Muscle layer of colon (tissue), 2 donors: ENCODE data around the gene MAP6.

ENCODE experiments used
- H3K27ac ChIP-seq: one replicate; pipeline ENCODE4 v1.7.0; 2013; ENCODE audit warnings: low read depth, mild to moderate bottlenecking, low read length, moderate library complexity
- H3K27me3 ChIP-seq, 2 donors: one replicate each; pipeline ENCODE4 v1.7.0; 2013; ENCODE audit warnings: low read length in 2 of 2, mild to moderate bottlenecking in 2 of 2; ENCODE audit not compliant: insufficient read depth in 2 of 2, control insufficient read depth in 1 of 2
- H3K36me3 ChIP-seq: one replicate; pipeline ENCODE4 v1.7.0; 2013; ENCODE audit warnings: mild to moderate bottlenecking, low read length; ENCODE audit not compliant: insufficient read depth
- H3K4me1 ChIP-seq: one replicate; pipeline ENCODE4 v1.7.0; 2013; ENCODE audit warnings: mild to moderate bottlenecking, low read length; ENCODE audit not compliant: insufficient read depth
- H3K4me3 ChIP-seq, 2 donors: one replicate each; pipeline ENCODE4 v1.7.0; 2013; ENCODE audit warnings: low read length in 2 of 2, low read depth in 1 of 2, mild to moderate bottlenecking in 1 of 2, moderate library complexity in 1 of 2
- H3K9ac ChIP-seq: one replicate; pipeline ENCODE4 v1.7.0; 2013; ENCODE audit warnings: low read length
- H3K9me3 ChIP-seq: one replicate; pipeline ENCODE4 v1.7.0; 2013; ENCODE audit warnings: mild to moderate bottlenecking, low read length
- donor health status: abdominal sarcoma.
- donor health status: Adenocarcinoma of cecum.

Gene MAP6

DNA sequence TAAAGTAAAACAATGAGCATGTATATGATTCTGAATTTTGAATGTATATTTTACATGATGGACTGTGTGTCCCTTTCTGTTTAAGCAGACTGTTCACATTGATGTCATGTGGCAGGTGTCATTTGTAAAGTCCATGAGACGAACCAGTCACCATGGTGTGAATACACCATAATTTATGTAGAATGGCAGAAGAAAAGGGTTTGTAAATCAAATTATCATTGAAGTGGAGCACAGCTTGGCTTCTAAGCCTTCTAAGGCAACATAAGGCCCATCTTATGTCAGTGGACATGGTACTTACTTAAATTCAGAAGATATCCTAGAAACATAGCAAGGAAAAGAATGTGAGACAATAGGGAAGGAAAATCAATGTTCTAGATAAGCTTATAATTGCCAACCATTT, 4.4 kb downstream of the MAP6 start:
- H3K4me1 ChIP-seq: no peaks in the 10 kb centered on the region
- peaks cover 0 to 7% of the 10 kb centered on the region in 2 donors for H3K27me3 ChIP-seq
- no peaks in the 10 kb centered on the region for H3K9me3 ChIP-seq
- H3K9ac ChIP-seq: no peak overlapping the region
- H3K27ac ChIP-seq: no peak overlapping the region
- no peak overlapping the region for H3K4me3 ChIP-seq
- H3K36me3 ChIP-seq: no peaks in the 10 kb centered on the region

DNA sequence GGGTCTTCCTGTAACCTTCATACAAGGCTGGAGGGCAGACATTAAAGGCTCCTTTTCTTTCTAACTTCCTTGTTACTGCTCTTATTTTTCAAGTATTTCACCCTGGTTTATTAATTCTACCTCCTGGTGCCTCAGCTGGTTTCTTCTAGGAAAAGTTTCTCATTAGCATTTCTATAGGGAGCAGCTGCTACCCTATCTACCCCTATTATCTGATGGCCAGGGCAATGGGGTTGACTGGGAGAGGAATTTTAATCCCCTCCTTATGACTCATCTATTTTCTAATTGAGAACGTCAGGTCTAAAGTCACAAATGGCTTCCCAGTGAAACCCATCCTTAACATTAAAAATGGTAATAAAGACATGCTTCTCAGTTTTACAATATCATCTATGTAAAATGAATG, 5.0 kb downstream of the MAP6 start:
- no peaks in the 10 kb centered on the region for H3K36me3 ChIP-seq
- H3K27me3 ChIP-seq: peaks cover 0 to 5% of the 10 kb centered on the region in 2 donors
- no peak overlapping the region for H3K4me3 ChIP-seq
- H3K4me1 ChIP-seq: no peaks in the 10 kb centered on the region
- H3K27ac ChIP-seq: no peak overlapping the region
- no peak overlapping the region for H3K9ac ChIP-seq
- H3K9me3 ChIP-seq: no peaks in the 10 kb centered on the region

DNA sequence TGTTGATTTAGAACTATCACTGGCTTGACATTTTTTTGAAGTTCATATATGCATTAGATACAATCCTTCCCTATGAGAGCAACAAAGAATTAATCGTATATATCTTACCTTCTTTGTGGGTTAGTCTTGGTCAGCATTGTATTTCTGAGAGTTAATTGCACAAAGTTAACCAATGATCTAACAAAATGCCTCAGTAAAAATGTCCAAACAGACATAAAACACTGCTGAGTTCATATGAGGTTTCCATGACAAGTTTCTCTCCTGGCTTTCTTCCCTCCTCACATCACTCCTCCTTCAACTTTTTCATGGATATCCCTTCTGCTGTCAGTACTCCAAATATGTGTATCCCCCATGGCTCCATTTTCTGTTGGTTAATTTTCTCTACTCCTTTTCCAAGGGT, 9.0 kb downstream of the MAP6 start:
- Histone ChIP-seq H3K27me3 (no peaks in the 10 kb centered on the region), H3K36me3 (no peaks in the 10 kb centered on the region), H3K27ac (no peak overlapping the region), H3K9ac (no peak overlapping the region), H3K4me1 (no peaks in the 10 kb centered on the region), H3K9me3 (no peaks in the 10 kb centered on the region), H3K4me3 (no peak overlapping the region)

DNA sequence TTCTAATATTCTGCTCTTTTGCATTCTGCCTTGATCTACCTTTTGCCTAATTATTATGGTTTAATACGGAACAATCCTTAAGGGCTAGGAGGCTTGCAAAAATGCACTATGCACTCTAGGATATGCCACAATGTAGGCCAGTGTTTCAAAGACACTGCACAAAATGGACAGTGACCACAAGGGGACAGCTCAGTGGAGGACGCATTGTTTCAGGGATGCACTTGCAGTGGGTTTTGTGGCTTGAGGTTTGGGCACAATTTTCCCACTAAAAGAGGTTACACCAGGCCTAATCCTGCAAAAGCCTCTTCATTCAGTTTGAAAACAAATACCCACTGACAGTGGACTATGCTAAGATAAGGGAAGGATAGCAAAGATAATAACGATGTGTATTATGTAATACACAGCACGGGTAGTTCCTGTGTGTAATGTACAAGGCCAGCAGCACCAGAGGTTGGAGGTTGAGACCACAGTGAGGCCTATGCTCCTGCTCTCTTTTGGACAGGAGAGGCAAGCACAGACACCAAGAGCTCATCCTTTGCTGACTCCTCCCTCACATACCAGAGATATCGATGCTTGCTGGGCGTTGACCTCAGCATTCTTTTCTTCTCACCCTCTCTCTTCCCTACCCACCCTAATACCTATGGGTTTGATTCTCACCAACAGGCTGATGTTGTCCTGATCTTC, 12.7 kb downstream of the MAP6 start:
- H3K4me3 ChIP-seq: no peak overlapping the region
- H3K27ac ChIP-seq: no peak overlapping the region
- no peaks in the 10 kb centered on the region for H3K9me3 ChIP-seq
- no peak overlapping the region for H3K9ac ChIP-seq
- no peaks in the 10 kb centered on the region for H3K4me1 ChIP-seq
- H3K36me3 ChIP-seq: no peaks in the 10 kb centered on the region
- H3K27me3 ChIP-seq: no peaks in the 10 kb centered on the region

DNA sequence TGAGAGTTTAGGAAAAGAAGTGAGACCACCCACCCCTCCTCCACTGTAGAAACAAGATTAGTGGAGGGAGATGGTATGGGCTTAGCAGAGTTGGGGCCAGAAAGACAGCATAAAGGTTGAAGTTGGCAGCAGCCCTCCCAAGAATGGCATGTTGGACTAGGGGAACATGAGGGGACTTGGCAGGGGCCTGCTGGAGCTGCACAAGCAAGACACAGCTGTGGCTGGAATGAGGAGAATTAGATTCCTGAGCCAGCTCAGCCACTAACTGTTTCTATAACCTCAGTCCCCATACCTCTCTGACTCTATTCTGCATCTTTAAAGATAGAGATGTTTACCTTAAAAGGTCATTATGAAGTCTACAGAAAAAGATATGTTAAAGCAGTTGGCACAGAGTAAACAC, 13.2 kb downstream of the MAP6 start:
- Histone ChIP-seq H3K4me3 (no peak overlapping the region), H3K27ac (no peak overlapping the region), H3K27me3 (no peaks in the 10 kb centered on the region), H3K9ac (no peak overlapping the region), H3K4me1 (no peaks in the 10 kb centered on the region), H3K9me3 (no peaks in the 10 kb centered on the region), H3K36me3 (no peaks in the 10 kb centered on the region)

DNA sequence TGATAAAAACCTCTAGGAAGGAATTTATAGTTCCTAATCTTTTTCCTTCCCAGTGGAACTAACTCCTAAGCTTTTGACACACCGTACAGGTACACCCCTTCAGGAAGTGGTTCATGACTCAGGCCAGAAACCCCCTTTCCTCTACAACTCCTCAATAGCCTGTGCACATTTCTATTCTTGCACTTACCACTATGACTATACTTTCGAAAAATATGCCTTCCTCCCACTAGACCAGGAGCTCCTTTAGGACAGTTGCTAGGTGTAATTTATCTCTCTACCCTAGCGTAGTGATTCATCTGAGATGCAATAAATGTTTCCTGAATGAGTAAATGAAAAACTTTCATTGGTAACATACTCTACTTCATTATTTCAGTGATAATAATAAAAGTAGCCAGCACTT, 14.5 kb downstream of the MAP6 start:
- no peaks in the 10 kb centered on the region for H3K27me3 ChIP-seq
- no peak overlapping the region for H3K27ac ChIP-seq
- no peaks in the 10 kb centered on the region for H3K4me1 ChIP-seq
- no peaks in the 10 kb centered on the region for H3K9me3 ChIP-seq
- no peaks in the 10 kb centered on the region for H3K36me3 ChIP-seq
- no peak overlapping the region for H3K9ac ChIP-seq
- no peak overlapping the region for H3K4me3 ChIP-seq

DNA sequence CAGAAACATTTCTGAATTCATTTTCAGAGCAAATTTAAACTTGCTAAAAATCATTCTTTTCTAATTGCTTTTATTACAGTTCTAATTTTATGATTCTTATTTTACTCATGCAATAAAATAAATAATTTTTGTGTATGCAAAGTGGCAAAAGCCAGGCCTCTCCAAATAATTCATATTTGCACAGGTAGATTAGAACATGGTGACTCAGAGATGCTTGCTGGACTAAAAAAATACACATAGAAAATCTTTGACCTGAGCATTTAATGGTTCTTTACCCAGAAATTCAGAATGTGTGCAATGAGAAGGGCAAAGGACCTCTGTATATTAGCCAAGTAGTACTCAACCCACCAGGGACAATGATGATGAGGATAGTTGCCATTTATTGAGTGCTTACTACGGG, 15.3 kb downstream of the MAP6 start:
- Histone ChIP-seq H3K4me3 (no peak overlapping the region), H3K9ac (no peak overlapping the region), H3K27ac (no peak overlapping the region), H3K4me1 (no peaks in the 10 kb centered on the region), H3K9me3 (no peaks in the 10 kb centered on the region), H3K27me3 (no peaks in the 10 kb centered on the region), H3K36me3 (no peaks in the 10 kb centered on the region)

DNA sequence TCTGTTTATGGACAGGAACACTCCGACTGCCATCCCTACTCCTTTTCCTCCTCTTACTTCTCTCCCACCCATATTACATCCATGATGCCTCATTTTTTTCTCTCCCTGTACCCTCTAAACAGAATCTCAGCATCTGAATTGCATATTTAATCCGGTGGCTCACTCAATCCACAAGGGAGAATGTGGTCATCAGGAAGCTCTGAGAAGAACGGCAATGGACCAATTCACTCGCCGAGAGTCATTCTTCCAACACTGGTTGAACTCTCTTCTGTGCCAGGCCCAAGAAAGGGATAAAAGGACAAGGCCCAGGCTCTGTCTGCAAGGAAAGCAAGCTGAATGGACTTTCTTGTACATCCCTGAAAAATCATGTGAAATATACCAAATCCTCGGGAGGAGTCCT, 15.9 kb downstream of the MAP6 start:
- no peak overlapping the region for H3K27ac ChIP-seq
- no peaks in the 10 kb centered on the region for H3K9me3 ChIP-seq
- no peaks in the 10 kb centered on the region for H3K27me3 ChIP-seq
- no peaks in the 10 kb centered on the region for H3K4me1 ChIP-seq
- H3K9ac ChIP-seq: no peak overlapping the region
- no peak overlapping the region for H3K4me3 ChIP-seq
- no peaks in the 10 kb centered on the region for H3K36me3 ChIP-seq

DNA sequence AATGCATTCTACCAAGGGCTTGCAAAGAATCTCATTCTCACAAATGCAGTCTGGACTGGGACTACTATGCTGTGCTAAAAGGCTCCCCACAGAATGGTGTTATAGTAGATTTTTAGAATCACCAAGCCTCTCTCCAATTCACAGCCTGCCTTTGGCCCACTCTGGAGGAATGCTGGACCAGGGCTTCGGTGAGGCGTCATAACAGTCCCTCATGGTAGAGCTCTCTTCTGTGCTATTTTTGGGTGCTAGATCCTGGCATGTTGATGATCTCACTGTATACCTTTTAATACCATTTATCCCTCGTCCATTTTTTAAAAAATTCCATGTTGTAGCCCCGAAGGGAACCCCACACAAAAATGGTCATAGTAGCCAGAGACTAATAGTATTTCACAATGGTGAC, 17.6 kb downstream of the MAP6 start:
- Histone ChIP-seq H3K27me3 (no peaks in the 10 kb centered on the region), H3K9ac (no peak overlapping the region), H3K9me3 (no peaks in the 10 kb centered on the region), H3K27ac (no peak overlapping the region), H3K36me3 (no peaks in the 10 kb centered on the region), H3K4me1 (no peaks in the 10 kb centered on the region), H3K4me3 (no peak overlapping the region)

DNA sequence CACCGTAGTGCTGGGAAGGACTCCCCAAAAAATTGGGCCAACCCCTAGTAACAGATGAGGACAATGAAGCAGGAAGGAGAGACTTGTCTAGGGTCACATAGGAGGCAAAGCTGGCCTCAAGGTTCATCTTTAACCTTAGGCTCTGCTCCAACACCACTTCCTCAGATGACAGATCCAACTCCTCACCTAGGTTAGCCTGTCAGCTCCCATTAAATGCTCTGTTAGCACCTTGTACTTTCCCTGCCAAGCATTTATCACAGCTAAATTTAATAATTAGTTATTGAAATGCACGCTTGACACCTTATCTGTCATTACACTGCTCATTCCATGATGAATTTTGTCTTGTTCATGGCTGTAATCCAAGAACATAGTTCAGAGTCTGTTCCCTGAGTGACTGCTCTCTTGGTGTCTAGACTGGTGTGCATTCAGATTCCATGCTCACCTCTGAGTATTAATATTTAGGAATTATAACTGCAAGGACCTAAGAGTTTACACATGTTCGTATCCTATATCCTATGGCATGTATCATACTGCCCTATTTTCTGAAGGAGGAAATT, 18.6 kb downstream of the MAP6 start:
- Histone ChIP-seq H3K27me3 (no peaks in the 10 kb centered on the region), H3K4me1 (no peaks in the 10 kb centered on the region), H3K27ac (no peak overlapping the region), H3K36me3 (no peaks in the 10 kb centered on the region), H3K9ac (no peak overlapping the region), H3K9me3 (no peaks in the 10 kb centered on the region), H3K4me3 (no peak overlapping the region)

DNA sequence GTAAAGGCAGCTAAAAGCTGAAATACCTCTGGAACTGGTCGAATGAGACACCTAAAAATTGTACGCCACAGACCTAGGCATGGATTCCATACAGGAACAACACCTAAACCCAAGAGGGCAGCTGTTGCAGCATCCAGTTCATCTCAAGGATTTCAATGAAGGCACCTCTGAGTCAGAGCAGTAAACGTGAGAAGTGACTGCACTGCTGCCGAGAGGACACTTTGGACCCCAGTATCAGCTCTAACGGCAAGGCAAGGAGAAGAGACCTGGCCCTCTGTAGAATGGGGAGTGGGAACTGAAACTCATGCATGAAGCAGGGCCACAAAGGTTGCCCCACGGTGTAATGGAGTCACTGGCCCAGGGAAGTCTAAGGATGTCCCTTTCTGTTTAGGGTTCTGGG, 23.9 kb downstream of the MAP6 start:
- H3K27ac ChIP-seq: no peak overlapping the region
- H3K27me3 ChIP-seq: no peaks in the 10 kb centered on the region
- H3K4me1 ChIP-seq: peaks cover 13% of the 10 kb centered on the region
- H3K9ac ChIP-seq: no peak overlapping the region
- H3K4me3 ChIP-seq: no peak overlapping the region
- no peaks in the 10 kb centered on the region for H3K9me3 ChIP-seq
- no peaks in the 10 kb centered on the region for H3K36me3 ChIP-seq

DNA sequence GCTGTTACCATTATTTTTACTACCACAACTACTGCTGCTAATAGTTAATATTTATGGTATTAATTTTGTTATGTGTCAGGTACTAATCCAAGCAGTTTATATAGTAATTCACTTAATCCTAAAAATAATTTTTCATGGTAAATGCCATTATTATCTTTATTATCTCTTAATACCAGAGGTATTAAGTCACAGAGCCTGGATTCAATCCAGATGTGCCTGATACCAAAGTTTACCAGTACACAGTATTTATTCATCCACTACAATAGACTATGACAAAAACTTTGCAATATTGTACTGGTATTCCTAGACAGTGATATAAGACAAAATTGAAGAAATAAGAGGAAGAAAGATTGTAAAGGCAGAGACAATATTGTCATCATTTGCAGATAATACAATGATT, 24.5 kb downstream of the MAP6 start:
- no peaks in the 10 kb centered on the region for H3K9me3 ChIP-seq
- H3K36me3 ChIP-seq: no peaks in the 10 kb centered on the region
- H3K9ac ChIP-seq: no peak overlapping the region
- no peak overlapping the region for H3K4me3 ChIP-seq
- no peak overlapping the region for H3K27ac ChIP-seq
- H3K4me1 ChIP-seq: peaks cover 19% of the 10 kb centered on the region
- H3K27me3 ChIP-seq: no peaks in the 10 kb centered on the region
